Uterus (tissue), 4 donors: ENCODE measurements around the gene TMEM184B. TPM values are rescaled to one million over a fixed set of nuclear protein-coding genes. Genes with fewer than 3 reads are reported as not detected.
A peak's percentile ranks its signal among the peaks of the same experiment; 100 is the strongest.

Experiments
- DNase-seq, 2 donors: peaks; one replicate each; pipeline ENCODE4 v3.0.0-alpha.2; 2019 to 2020
- H3K27ac ChIP-seq, 2 donors: fragments of 200-600 bp; sonication (generic); 1 replicate in 1 of 2; 2 replicates in 1 of 2; pipeline ENCODE4 v1.5.1; 2016 to 2018
- H3K27me3 ChIP-seq, 2 donors: fragments of 200-600 bp; sonication (generic); one replicate each; pipeline ENCODE4 v1.5.1; 2018 to 2019; ENCODE audit warnings: control low read depth in 1 of 2
- H3K36me3 ChIP-seq, 2 donors: fragments of 200-600 bp; sonication (generic); one replicate each; pipeline ENCODE4 v1.5.1; 2019; ENCODE audit warnings: control low read depth in 1 of 2
- H3K4me1 ChIP-seq, 2 donors: fragments of 200-600 bp; sonication (generic); one replicate each; pipeline ENCODE4 v1.5.1; 2018 to 2019; ENCODE audit warnings: control low read depth in 1 of 2
- H3K4me3 ChIP-seq, 2 donors: fragments of 200-600 bp; sonication (generic); 1 replicate in 1 of 2; 2 replicates in 1 of 2; pipeline ENCODE4 v1.5.1; 2018 to 2019; ENCODE audit warnings: mild to moderate bottlenecking in 1 of 2
- H3K9me3 ChIP-seq, 2 donors: fragments of 200-600 bp; sonication (generic); one replicate each; pipeline ENCODE4 v1.5.1; 2019; ENCODE audit warnings: control low read depth in 1 of 2
- CTCF ChIP-seq, 4 experiments: fragments of 200-600 bp in 2 of 4; fragments of 450-650 bp in 2 of 4; sonication (generic) in 2 of 4; IDR thresholded peaks; one replicate each; pipeline ENCODE4 v1.5.1; 2016 to 2019; ENCODE audit warnings: antibody characterized with exemption in 4 of 4, mild to moderate bottlenecking in 2 of 4, moderate library complexity in 1 of 4
- POLR2A ChIP-seq, 2 donors: fragments of 450-650 bp; IDR thresholded peaks; one replicate each; pipeline ENCODE4 v1.6.1; 2016; ENCODE audit warnings: antibody characterized with exemption in 2 of 2, mild to moderate bottlenecking in 1 of 2, moderate library complexity in 1 of 2
- intact Hi-C: fragments of 100-400 bp; cut with DNase I; formaldehyde crosslinking; loops from one replicate; pipeline ENCODE4 v1.15.1; 2023; ENCODE audit warnings: low total_unique reads
- total RNA-seq, 4 donors: library from RNA; depleted of rRNA in 3 of 4; stranded (reverse); fragments of >200 nt in 3 of 4; gene quantifications; one replicate each; pipeline versions ENCODE4 v1.1.0 to v1.2.4, GENCODE V29; 2014 to 2023
- donor health status: DM: yes; HTN: yes; CAD: no.

The TMEM184B gene
- total RNA-seq, 4 donors from 2014 or later, result 31.7 to 70.4 (median 50.7) TPM

- TF ChIP-seq POLR2A (IDR thresholded peaks at IDR 0.05) (no peak), CTCF (IDR thresholded peaks at IDR 0.05) (no peak)
- no peak for DNase-seq
- Histone ChIP-seq H3K27me3 (no peaks in the 10 kb centered on the region), H3K27ac (peak overlapping the region; percentile 43 to 55), H3K9me3 (no peaks in the 10 kb centered on the region), H3K4me1 (peaks cover 0 to 21% of the 10 kb centered on the region in 2 donors), H3K36me3 (no peaks in the 10 kb centered on the region), H3K4me3 (no peak overlapping the region)
- intact Hi-C loops, result no loop called here
Observed at GRCh38 chr22:38215156-38216038, 57.4 kb downstream of the TMEM184B start.

- Histone ChIP-seq H3K27me3 (no peaks in the 10 kb centered on the region), H3K9me3 (no peaks in the 10 kb centered on the region), H3K36me3 (no peaks in the 10 kb centered on the region), H3K4me3 (no peak overlapping the region), H3K27ac (peak overlapping the region; percentile 43 to 55), H3K4me1 (peaks cover 0 to 15% of the 10 kb centered on the region in 2 donors)
- intact Hi-C loops, result no loop called here
- DNase-seq, result peak; percentile 62 to 67
- TF ChIP-seq POLR2A (IDR thresholded peaks at IDR 0.05), result no peak
- peak in 1 of 4 experiments; percentile 10 for TF ChIP-seq CTCF (IDR thresholded peaks at IDR 0.05)
Observed at GRCh38 chr22:38214302-38215056, 58.3 kb downstream of the TMEM184B start.

GRCh38 chr22:38213990-38214301 lies 58.9 kb downstream of the TMEM184B start:
- intact Hi-C loops, result no loop called here
- TF ChIP-seq CTCF (IDR thresholded peaks at IDR 0.05), result no peak
- TF ChIP-seq POLR2A (IDR thresholded peaks at IDR 0.05), result no peak
- DNase-seq, result no peak
- peaks cover 0 to 12% of the 10 kb centered on the region in 2 donors for H3K4me1 ChIP-seq
- H3K9me3 ChIP-seq, result no peaks in the 10 kb centered on the region
- peak overlapping the region in 1 of 2 donors; percentile 43 for H3K27ac ChIP-seq
- no peaks in the 10 kb centered on the region for H3K36me3 ChIP-seq
- no peaks in the 10 kb centered on the region for H3K27me3 ChIP-seq
- no peak overlapping the region for H3K4me3 ChIP-seq

GRCh38 chr22:38213319-38213989 lies 59.4 kb downstream of the TMEM184B start:
- Histone ChIP-seq H3K9me3 (no peaks in the 10 kb centered on the region), H3K27me3 (no peaks in the 10 kb centered on the region), H3K27ac (no peak overlapping the region), H3K4me1 (peaks cover 0 to 7% of the 10 kb centered on the region in 2 donors), H3K36me3 (no peaks in the 10 kb centered on the region), H3K4me3 (no peak overlapping the region)
- TF ChIP-seq CTCF (IDR thresholded peaks at IDR 0.05) (no peak), POLR2A (IDR thresholded peaks at IDR 0.05) (no peak)
- no peak for DNase-seq
- intact Hi-C loops, result no loop called here
